Kidney tubule cell (primary cell): ENCODE results near the gene TMEM217.
"Not testable (repeated sequence)": the region's sequence is repeated elsewhere in the genome, so short reads cannot be mapped to it uniquely, and the experiment has no call there.

Source experiments
- DNase-seq: peaks from one replicate; pipeline ENCODE4 v3.0.0-alpha.2; 2018; ENCODE audit warnings: low spot score

Gene TMEM217

DNA sequence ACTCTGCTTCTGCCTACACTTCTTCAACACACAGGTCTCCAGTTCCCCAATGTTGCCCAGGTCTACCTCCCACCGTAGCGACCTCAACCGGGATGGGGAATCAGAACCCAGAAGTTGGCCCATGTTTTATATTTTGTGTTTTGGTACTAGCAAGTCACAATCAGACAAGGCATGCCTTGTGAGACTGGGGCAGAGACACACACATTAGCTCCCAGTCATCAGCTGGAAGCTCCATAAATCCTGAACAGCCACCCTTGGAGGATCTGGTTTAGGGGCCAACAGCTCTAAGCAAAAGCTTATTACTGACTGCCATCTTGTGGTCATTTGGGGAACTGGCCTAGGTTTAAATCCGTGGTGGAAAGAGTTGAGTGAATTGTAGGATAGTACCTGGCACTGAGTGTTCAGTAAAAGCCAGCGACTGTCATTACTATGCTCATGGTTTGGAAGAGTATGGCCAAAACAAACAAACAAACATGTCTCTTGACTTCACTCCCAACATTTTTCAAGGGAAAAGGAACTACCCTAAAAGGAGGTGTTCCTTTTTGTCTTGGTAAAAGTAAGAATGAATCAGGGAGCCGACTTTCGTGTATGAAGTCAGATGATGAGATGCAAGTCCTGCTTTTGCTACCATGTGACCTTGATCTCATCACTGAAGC is 47.5 kb downstream of the TMEM217 start:
- peak; percentile 85 for DNase-seq

DNA sequence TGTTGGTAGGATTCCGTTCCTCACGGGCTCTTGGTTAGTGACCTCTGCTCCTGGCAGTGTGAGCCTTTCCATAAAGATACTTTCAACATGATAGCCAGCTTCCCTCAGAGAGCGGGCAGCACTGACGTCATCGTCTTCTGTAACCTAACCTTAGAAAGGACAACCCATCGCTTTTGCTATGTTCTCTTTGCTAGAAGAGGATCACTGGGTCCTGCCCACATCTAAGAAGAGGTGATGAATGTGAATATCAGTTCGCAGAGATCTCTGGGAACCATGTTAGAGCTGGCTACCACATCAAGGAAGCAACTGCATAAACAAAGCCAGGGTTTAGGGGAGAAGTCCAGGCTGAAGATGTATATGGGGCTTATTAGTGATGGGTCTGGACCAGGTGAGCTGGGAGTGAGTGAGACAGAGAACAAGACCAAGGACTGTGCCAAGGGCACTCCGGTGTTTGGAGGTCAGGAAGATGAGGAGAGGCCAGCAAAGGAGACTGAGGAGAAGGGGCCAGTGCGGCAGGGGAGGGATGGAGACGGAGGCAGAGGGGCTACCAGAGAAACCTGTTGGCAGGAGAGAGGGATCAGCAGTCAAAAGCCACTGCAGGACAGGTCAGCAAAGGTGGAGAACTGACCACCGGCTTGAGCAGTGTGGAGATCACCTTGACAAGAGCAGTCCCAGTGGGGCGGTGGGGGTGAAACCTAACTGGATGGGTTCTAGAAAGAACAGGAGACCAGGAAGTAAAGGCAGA is 48.3 kb downstream of the TMEM217 start:
- DNase-seq: no peak

DNA sequence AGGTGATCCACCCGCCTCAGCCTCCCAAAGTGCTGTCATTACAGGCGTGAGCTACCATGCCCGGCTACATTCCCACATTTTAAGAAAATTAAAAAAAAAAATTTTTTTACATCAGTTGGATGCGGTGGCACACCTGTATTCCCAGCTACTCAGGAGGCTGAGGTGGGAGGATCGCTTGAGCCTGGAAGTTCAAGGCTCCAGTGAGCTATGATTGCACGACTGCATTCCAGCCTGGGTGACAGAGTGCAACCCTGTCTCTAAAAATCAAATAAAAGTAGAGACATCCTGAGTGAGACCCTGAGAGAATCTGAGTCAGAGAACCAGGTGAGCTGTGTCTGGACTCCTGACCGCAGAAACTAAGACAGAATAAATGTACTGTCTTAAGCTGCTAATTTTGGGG is 49.2 kb downstream of the TMEM217 start:
- no peak for DNase-seq

GRCh38 chr6:37207903-37208456 is 50.0 kb downstream of the TMEM217 start:
- DNase-seq: peak; percentile 85

GRCh38 chr6:37206622-37207021 is 51.3 kb downstream of the TMEM217 start:
- no peak for DNase-seq

GRCh38 chr6:37205997-37206340 is 52.0 kb downstream of the TMEM217 start:
- no peak for DNase-seq

DNA sequence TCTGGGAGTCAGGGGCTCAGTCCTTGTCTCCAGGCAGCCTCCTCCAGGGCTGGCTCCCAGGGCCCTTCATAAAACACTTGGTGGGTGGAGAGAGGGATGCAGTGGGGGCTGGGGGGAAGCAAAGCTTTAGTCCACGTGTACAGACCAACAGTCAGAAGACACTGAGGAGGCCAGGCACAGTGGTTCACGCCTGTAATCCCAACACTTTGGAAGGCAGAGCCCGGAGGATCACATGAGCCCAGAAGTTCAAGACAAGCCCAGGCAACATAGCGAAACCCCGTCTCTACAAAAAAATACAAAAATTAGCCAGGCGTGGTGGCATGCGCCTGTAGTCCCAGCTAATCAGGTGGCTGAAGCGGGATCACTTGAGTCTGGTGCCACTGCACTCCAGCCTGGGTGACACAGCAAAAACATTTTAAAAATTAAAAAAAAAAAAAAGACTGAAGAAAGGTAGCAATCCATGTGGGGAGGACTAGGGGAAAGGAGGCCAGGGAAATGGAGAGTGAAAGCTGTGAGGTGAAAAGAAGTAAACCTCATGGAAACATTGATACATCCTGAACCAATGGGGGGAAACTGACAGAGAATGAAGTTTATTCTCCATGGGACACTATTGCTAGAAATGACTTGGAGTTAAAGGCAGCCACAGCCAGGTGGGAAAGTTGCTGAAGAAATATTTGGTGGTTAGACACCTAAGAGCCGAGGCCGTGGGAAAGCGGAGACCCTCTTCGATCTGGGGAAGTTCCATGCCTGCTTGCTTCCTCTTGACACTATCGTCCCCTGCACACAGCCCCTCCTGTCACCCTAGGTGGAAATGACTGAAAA is 52.6 kb downstream of the TMEM217 start:
- DNase-seq: no peak

GRCh38 chr6:37204014-37204751 is 53.8 kb downstream of the TMEM217 start:
- peak; percentile 67 for DNase-seq

- DNase-seq: no peak
Measured at GRCh38 chr6:37202788-37203491, 55.0 kb downstream of the TMEM217 start.

GRCh38 chr6:37201726-37202125 is 56.2 kb downstream of the TMEM217 start:
- no peak for DNase-seq

DNA sequence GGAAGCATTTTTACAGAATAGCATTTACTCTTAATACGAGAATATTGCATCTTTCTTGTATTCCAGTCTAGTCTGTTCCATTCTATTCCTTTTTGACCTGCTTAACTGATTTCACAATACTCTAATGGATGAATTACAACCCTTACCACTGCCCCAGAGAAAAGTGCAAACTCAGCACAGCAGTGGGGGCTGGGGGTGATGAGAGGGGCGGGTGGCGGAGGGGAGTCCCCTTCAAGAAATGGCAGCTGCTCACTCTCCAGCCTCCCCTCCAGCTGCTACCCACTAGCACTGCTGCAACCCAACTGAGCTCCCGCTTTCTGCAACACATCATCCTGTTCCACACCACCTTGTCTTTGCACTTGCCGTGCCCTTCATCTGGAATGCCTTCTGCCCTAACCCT is 57.9 kb downstream of the TMEM217 start:
- no peak for DNase-seq

GRCh38 chr6:37196451-37196850 is 61.5 kb downstream of the TMEM217 start:
- not testable (repeated sequence) for DNase-seq

GRCh38 chr6:37194886-37195285 is 63.1 kb downstream of the TMEM217 start:
- DNase-seq: not testable (repeated sequence)

DNA sequence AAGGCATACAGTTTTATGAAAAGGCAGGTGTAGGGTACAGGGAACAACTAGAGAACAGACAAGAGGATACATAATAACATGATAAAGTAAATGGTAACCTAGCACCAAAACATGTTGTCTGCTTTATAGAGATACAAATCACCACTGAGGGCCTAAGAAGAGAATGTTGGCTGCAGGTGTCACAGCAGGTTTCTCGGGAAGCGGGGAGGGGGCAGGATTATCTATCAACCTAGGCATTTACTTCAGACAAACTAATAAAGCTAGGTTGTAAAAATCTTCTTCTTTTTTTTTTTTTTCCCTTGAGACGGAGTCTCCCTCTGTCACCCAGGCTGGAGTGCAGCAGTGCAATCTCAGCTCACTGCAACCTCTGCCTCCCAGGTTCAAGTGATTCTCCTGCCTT is 65.3 kb downstream of the TMEM217 start:
- no peak for DNase-seq

GRCh38 chr6:37190159-37190535 is 67.8 kb downstream of the TMEM217 start:
- DNase-seq: peak; percentile 54

GRCh38 chr6:37188962-37189510 is 68.9 kb downstream of the TMEM217 start:
- DNase-seq: no peak

DNA sequence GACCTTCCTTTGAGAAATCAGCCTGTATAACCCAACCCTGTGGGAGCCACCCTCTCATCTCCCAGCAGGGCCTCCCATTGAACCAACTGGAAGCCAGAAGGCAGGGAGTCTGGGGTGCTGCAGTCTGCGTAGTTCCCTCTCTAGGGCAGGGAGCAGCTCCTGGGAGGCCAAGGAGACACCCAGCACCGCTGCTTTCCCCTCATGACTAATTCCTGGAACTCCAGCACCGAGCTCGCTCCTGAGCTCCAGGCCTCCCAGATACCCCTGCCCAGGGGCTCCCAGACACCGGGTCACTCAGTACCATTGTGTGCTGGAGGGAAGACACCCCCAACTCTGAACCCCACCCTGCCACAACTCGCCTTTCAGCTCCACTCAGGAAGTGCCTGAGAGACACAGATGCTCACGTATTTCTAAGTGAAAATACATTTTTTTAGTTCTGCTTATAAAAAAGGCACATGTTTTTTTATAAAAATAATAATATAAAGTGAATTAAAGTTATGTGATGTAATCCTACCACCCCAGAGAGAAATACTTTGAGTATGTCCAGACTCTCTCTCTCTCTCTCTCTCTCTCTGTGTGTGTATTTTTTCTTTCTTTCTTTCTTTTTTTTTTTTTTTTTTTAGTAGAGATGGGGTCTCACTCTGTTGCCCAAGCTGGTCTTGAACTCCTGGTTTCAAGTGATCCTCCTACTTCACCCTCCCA is 70.5 kb downstream of the TMEM217 start:
- DNase-seq: no peak

DNA sequence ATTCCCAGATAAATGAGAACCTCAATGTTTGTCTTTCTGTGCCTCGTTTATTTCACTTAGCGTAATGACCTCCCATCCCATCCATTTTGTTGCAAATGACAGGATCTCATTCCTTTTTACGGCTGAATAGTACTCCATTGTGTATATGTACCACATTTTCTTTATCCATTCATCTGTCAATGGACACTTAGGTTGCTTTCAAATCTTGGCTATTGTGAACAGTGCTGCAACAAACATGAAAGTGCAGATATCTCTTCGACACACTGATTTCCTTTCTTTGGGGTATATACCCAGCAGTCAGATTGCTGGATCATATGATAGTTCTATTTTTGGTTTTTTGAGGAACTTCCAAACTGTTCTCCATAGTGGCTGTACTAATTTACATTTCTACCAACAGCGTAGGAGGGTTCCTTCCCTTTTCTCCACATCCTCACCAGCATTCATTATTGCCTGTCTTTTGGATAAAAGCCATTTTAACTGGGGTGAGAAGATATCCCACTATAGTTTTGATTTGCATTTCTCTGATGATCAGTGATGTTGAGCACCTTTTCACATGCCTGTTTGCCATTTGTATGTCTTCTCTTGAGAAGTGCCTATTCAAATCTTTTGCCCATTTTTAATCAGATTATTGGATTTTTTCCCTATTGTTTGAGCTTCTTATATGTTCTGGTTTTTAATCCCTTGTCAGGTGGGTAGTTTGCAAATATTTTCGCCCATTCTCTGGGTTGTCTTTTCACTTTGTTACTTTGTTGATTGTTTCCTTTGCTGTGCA is 71.8 kb downstream of the TMEM217 start:
- DNase-seq: not testable (repeated sequence)

- no peak for DNase-seq
Measured at GRCh38 chr6:37182736-37183590, 75.0 kb downstream of the TMEM217 start.
